Kidney capillary endothelial cell (primary cell): Measurements from ENCODE around the gene CACNG1.
"Not testable (repeated sequence)": the region's sequence is repeated elsewhere in the genome, so short reads cannot be mapped to it uniquely, and the experiment has no call there.

Source experiments
- DNase-seq: peaks from one replicate; pipeline ENCODE4 v3.0.0-alpha.2; 2018; ENCODE audit warnings: low spot score

CACNG1 gene

GRCh38 chr17:67078292-67078691 lies 33.9 kb downstream of the CACNG1 start:
- no peak for DNase-seq

- no peak for DNase-seq
These were observed 35.1 kb downstream of the CACNG1 start for GRCh38 chr17:67079491-67079890.

GRCh38 chr17:67080804-67081203 lies 36.5 kb downstream of the CACNG1 start:
- no peak for DNase-seq

- no peak for DNase-seq
These were observed 37.8 kb downstream of the CACNG1 start for GRCh38 chr17:67082107-67082506.

GRCh38 chr17:67085406-67085805 lies 41.1 kb downstream of the CACNG1 start:
- no peak for DNase-seq

GRCh38 chr17:67088639-67089038 lies 44.3 kb downstream of the CACNG1 start:
- DNase-seq, result no peak

- no peak for DNase-seq
These were observed 46.0 kb downstream of the CACNG1 start for GRCh38 chr17:67090341-67090740.

GRCh38 chr17:67092291-67092690 lies 47.9 kb downstream of the CACNG1 start:
- DNase-seq, result no peak

GRCh38 chr17:67092710-67093109 lies 48.4 kb downstream of the CACNG1 start:
- not testable (repeated sequence) for DNase-seq

- no peak for DNase-seq
These were observed 49.0 kb downstream of the CACNG1 start for GRCh38 chr17:67093348-67093747.

- peak; percentile 5 for DNase-seq
These were observed 50.9 kb downstream of the CACNG1 start for GRCh38 chr17:67095291-67095690.

- DNase-seq, result no peak
These were observed 51.4 kb downstream of the CACNG1 start for GRCh38 chr17:67095803-67096202.

GRCh38 chr17:67096609-67097008 lies 52.3 kb downstream of the CACNG1 start:
- DNase-seq, result no peak

- no peak for DNase-seq
These were observed 53.7 kb downstream of the CACNG1 start for GRCh38 chr17:67098006-67098405.

GRCh38 chr17:67104641-67105040 lies 60.3 kb downstream of the CACNG1 start:
- not testable (repeated sequence) for DNase-seq

- DNase-seq, result no peak
These were observed 60.9 kb downstream of the CACNG1 start for GRCh38 chr17:67105213-67105612.
